GM18517 (cell line): Measurements from ENCODE around the gene RUVBL2.

Experiments
- ATAC-seq: cut with Tn5 transposase; IDR thresholded peaks from one replicate; pipeline ENCODE4 v1.9.1; 2021; ENCODE audit warnings: mild to moderate bottlenecking, moderate library complexity; ENCODE audit not compliant: unreplicated experiment

RUVBL2 gene

GRCh38 chr19:48993175-48994034 is at the start of gene RUVBL2, which contains the start of gene GYS1:
TSS of gene RUVBL2 (plus strand) at chr19:48993887. CDS start at chr19:48993912, 25 bp downstream.
TSS of gene GYS1 (minus strand) at chr19:48993309. CDS start at chr19:48993112, 197 bp downstream.
- peak; percentile 87 for ATAC-seq

DNA sequence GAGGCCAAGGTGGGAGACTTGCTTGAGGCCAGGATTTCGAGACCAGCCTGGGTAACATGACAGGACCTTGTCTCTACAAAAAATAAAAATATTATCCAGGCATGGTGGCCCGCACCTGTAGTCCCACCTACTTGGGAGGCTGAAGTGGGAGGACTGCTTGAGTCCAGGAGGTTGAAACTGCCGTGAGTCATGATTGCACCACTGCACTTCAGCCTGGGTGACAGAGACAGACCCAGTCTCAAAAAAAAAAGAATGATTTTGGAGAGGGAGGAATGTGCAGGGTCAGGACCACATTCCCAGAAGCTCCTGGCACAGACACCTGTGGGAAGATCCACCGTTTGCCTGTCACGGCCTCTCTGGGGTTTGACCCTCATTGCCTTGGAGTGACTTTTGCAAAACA is 48.3 kb upstream of the RUVBL2 start:
- ATAC-seq, result no peak

GRCh38 chr19:48945817-48946216 is 47.9 kb upstream of the RUVBL2 start:
- no peak for ATAC-seq

- no peak for ATAC-seq
Measured at GRCh38 chr19:48946463-48947257, 47.0 kb upstream of the RUVBL2 start.

DNA sequence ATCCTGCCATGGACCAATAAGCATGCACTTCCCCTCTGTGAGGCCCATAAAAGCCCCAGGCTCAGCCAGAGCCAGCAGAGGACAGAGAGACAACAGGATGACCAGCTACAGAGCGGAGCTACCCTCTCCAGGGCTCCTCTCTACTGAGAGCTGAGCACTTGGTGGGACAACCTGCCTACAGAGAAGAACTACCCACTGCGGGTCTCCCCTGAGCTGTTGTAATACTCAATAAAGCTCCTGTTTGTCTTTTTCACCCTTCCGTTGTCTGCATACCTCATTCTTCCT is 46.5 kb upstream of the RUVBL2 start:
- ATAC-seq, result no peak

- ATAC-seq, result no peak
Measured at GRCh38 chr19:48950159-48950558, 43.5 kb upstream of the RUVBL2 start.

- ATAC-seq, result no peak
Measured at GRCh38 chr19:48950830-48951519, 42.7 kb upstream of the RUVBL2 start.

DNA sequence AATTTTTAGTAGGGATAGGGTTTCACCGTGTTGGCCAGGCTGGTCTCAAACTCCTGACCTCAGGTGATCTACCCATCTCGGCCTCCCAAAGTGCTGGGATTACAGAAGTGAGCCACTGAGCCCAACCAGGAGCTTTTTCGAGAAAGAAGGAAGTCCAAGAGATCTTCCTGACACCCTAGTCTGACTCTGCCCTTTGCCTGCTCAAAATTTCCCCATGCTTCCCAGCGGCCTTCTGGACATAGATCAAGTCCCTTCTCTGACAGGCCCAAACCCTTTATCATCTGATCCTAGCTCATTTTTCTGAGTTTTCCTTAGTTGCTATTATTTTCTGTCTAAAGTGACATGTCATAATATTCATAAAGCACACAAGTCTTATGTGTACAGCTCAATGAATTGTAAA is 40.5 kb upstream of the RUVBL2 start:
- no peak for ATAC-seq

DNA sequence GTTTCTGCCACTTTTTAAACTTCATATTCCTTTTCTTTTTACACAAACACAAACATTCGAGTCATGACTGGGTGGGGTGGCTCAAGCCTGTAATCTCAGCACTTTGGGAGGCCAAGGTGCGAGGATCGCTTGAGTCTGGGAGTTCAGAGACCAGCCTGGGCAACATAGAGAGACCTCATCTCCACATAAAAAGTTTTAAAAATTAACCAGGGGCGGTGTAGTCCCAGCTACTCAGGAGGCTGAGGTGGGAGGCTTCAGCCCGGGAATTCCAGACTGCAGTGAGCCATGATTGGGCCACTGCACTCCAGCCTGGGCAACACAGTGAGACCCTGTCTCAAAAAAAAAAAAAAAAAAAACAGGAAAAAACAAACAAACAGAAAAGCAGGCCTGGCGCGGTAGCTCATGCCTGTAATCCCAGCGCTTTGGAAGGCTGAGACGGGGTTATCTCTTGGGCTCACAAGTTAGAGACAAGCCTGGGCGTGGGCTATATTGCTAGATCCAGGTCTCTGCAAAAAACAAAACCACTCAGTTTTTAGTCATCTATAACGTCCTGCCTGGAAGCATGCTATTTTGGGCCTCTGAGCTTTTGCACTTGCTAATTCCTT is 39.6 kb upstream of the RUVBL2 start:
- ATAC-seq, result no peak

DNA sequence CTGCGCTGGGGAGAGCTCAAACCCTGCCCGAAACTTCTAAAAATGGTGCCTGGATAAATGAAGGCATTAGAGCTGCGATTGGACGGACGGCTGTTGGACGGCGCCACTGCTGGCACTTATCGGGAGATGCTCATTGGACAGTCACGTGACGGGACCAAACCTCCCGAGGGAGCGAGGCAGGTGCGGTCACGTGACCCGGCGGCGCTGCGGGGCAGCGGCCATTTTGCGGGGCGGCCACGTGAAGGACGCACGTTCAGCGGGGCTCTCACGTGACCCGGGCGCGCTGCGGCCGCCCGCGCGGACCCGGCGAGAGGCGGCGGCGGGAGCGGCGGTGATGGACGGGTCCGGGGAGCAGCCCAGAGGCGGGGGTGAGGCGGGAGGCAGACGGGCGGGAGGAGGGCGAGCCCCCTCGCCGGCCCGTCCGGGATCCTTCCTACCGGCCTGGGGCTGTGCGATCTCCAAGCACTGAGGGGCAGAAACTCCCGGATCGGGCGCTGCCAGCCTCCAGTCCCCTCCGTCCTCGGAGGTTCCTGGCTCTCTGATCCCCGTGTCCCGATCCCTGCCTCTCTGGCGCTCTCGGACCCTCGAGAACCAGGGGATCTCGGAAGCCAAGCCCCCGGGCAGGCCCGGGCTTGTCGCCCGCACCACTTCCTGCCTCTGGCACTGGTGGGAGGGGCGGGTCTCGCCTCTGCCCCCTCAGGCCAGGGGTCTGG is 38.9 kb upstream of the RUVBL2 start, which contains the start of gene BAX:
BAX (plus strand) TSS at position 281 of the 713 bp plus-strand sequence; CDS start at position 335, 54 bp downstream.
- ATAC-seq, result peak; percentile 79

DNA sequence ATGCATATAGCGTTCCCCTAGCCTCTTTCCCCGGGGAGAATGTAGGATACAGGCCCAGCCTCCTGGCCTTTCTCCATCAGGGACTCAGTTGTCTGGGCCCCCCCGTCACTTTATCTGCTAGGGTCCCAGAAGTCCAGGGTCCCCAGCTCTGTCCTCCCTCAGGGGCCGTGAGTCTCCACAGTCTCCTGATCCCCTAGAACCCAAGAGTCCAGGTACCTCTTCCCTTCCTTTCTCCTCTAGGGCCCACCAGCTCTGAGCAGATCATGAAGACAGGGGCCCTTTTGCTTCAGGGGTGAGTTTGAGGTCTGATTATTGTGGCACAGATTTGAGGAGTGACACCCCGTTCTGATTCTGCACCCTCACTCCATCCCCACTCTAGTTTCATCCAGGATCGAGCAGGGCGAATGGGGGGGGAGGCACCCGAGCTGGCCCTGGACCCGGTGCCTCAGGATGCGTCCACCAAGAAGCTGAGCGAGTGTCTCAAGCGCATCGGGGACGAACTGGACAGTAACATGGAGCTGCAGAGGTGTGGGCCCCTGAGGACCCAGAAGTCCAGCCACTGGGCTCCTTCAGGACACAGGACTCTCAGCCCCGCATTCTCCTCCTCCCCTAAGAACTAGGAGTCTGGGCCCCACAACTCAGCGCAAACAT is 38.3 kb upstream of the RUVBL2 start:
- ATAC-seq, result no peak

DNA sequence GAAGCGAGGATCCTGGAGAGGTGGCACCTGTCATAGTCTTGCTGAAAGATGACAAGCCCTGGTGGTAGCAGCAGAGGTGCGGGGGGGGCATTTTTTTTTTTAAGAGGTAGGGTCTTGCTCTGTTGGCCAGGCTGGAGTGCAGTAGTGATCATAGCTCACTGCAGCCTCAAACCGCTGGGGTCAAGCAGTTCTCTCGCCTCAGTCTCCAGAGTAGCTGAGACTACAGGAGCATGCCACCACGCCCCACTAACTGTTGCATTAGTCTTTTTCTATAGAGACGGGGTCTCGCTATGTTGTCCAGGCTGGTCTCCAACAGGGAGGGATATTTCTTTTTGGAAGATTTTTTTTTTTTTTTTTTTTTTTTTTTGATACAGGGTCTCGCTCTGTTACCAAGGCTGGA is 35.7 kb upstream of the RUVBL2 start:
- no peak for ATAC-seq

- ATAC-seq, result no peak
Measured at GRCh38 chr19:48959341-48960239, 34.1 kb upstream of the RUVBL2 start.

- no peak for ATAC-seq
Measured at GRCh38 chr19:48961051-48961649, 32.5 kb upstream of the RUVBL2 start.

GRCh38 chr19:48961673-48962028 is 32.0 kb upstream of the RUVBL2 start:
- no peak for ATAC-seq

DNA sequence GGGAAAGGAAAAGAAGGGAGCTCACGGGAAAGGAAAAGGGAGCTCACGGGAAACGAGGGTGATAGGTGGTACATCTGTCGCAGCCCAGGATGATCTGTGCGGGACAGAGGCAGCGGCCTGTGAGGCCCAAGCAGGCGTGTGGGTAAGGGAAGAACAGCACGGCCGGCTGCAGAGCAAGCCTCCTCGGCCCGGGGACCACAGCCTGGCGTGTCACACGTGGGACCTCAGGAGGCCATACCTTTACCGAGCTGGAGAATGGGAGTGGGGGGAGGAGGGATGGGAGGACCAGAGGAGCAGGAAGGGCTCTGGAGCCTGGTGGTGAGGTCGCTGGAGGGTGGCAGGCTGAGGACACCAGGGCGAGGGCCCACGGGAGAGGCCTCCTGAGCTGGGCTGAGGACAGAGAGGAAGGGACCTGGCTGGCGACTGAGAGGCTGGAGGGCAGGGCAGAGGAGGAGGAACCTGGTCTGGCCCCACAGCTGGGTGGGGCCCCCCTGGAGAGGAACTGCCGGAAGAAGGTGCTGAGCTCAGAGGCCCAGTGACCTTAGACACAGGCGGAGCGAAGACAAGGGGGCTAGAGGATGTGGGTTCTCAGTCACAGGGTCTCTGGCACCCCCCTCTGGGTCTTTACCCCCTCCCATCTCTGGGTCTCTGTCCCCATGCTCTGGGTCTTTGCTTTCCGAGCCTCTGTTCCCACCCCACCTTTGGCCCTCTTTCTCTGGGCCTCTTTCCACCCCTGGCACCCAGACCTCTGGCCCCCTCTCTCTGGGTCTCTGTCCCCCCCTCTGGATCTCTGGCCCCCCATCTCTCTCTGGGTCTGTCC is 31.4 kb upstream of the RUVBL2 start:
- ATAC-seq, result no peak

DNA sequence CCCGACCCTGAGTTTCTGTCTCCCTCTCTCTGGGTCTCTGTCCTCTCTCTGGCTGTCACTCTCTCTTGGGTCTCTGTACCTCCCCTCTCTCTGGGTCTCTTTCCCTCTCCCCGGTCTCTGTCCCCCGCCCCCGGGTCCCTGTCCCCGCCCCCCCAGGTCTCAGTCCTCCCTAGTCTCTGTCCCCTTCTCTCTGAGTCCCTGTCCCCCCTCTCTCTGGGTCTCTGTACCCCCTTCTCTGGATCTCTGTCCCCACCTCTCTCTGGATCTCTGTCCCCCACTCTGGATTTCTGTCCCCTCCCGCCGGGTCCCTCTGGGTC is 30.9 kb upstream of the RUVBL2 start:
- ATAC-seq, result no peak
